Liver (tissue), 9 donors: ENCODE measurements around the gene SEC24D. TPM values are rescaled to one million over a fixed set of nuclear protein-coding genes. Genes with fewer than 3 reads are reported as not detected.

Experiments used
- DNase-seq: peaks from one replicate; pipeline ENCODE4 v3.0.0-alpha.2; 2017; ENCODE audit warnings: low spot score
- H3K27ac ChIP-seq, 2 donors: one replicate each; pipeline ENCODE4 v1.7.0; 2013; ENCODE audit warnings: inconsistent platforms in 2 of 2, low read length in 2 of 2, control low read depth in 1 of 2, low read depth in 1 of 2, mild to moderate bottlenecking in 1 of 2
- H3K27me3 ChIP-seq, 4 donors: one replicate each; pipeline versions ENCODE4 v1.6.1 to v1.7.0; 2013; ENCODE audit warnings: low read length in 3 of 4, inconsistent platforms in 1 of 4, mild to moderate bottlenecking in 1 of 4, moderate library complexity in 1 of 4; ENCODE audit not compliant: control insufficient read depth in 4 of 4, insufficient read depth in 4 of 4
- H3K36me3 ChIP-seq, 4 donors: one replicate each; pipeline versions ENCODE4 v1.6.1 to v1.7.0; 2013; ENCODE audit warnings: low read length in 3 of 4, mild to moderate bottlenecking in 3 of 4, low read depth in 1 of 4, moderate library complexity in 1 of 4; ENCODE audit not compliant: control insufficient read depth in 4 of 4, insufficient read depth in 3 of 4
- H3K4me1 ChIP-seq, 4 donors: one replicate each; pipeline versions ENCODE4 v1.6.1 to v1.7.0; 2013; ENCODE audit warnings: low read length in 3 of 4, mild to moderate bottlenecking in 3 of 4, moderate library complexity in 1 of 4; ENCODE audit not compliant: control insufficient read depth in 4 of 4, insufficient read depth in 4 of 4
- H3K4me3 ChIP-seq, 3 donors: one replicate each; pipeline versions ENCODE4 v1.6.1 to v1.7.0; 2013; ENCODE audit warnings: low read length in 3 of 3, control low read depth in 1 of 3, low read depth in 1 of 3, mild to moderate bottlenecking in 1 of 3
- H3K9ac ChIP-seq, 2 donors: one replicate each; pipeline ENCODE4 v1.7.0; 2013; ENCODE audit warnings: low read length in 2 of 2, mild to moderate bottlenecking in 2 of 2, moderate library complexity in 2 of 2, control low read depth in 1 of 2, low read depth in 1 of 2
- H3K9me3 ChIP-seq, 4 donors: one replicate each; pipeline versions ENCODE4 v1.6.1 to v1.7.0; 2013; ENCODE audit warnings: low read length in 3 of 4; ENCODE audit not compliant: control insufficient read depth in 4 of 4
- EGR1 ChIP-seq, 2 donors: IDR thresholded peaks; 2 replicates each; pipeline ENCODE4 v1.6.1; 2016 to 2018; ENCODE audit warnings: antibody characterized with exemption in 2 of 2, low read depth in 2 of 2
- FOXA1 ChIP-seq: IDR thresholded peaks from 2 replicates; pipeline ENCODE4 v1.6.1; 2016; ENCODE audit warnings: antibody characterized with exemption
- FOXA2 ChIP-seq: IDR thresholded peaks from 2 replicates; pipeline ENCODE4 v1.6.1; 2016; ENCODE audit warnings: antibody characterized with exemption
- GABPA ChIP-seq, 2 donors: IDR thresholded peaks in 1 of 2; conservative IDR thresholded peaks in 1 of 2; 2 replicates each; pipeline ENCODE4 v1.6.1; 2016; ENCODE audit warnings: antibody characterized with exemption in 2 of 2, mild to moderate bottlenecking in 1 of 2, moderate library complexity in 1 of 2
- HNF4A ChIP-seq, 2 donors: conservative IDR thresholded peaks; 2 replicates each; pipeline ENCODE4 v1.6.1; 2016; ENCODE audit warnings: antibody characterized with exemption in 2 of 2, mild to moderate bottlenecking in 2 of 2
- JUND ChIP-seq, 2 donors: IDR thresholded peaks; 2 replicates each; pipeline ENCODE4 v1.6.1; 2016; ENCODE audit warnings: antibody characterized with exemption in 2 of 2
- NR2F2 ChIP-seq: IDR thresholded peaks from 2 replicates; pipeline ENCODE4 v1.6.1; 2016; ENCODE audit warnings: antibody characterized with exemption
- RAD21 ChIP-seq, 2 donors: IDR thresholded peaks; 2 replicates each; pipeline ENCODE4 v1.6.1; 2016; ENCODE audit warnings: antibody characterized with exemption in 2 of 2, mild to moderate bottlenecking in 2 of 2
- RXRA ChIP-seq, 2 donors: IDR thresholded peaks; 2 replicates each; pipeline ENCODE4 v1.6.1; 2017 to 2018; ENCODE audit warnings: antibody characterized with exemption in 2 of 2, mild to moderate bottlenecking in 1 of 2
- SP1 ChIP-seq: IDR thresholded peaks from 2 replicates; pipeline ENCODE4 v1.6.1; 2018; ENCODE audit warnings: antibody characterized with exemption, mild to moderate bottlenecking
- TAF1 ChIP-seq: conservative IDR thresholded peaks from 2 replicates; pipeline ENCODE4 v1.6.1; 2016; ENCODE audit warnings: antibody characterized with exemption, mild to moderate bottlenecking
- YY1 ChIP-seq: IDR thresholded peaks from 2 replicates; pipeline ENCODE4 v1.6.1; 2016; ENCODE audit warnings: antibody characterized with exemption, mild to moderate bottlenecking
- WGBS: extraction: QIAGEN DNeasy Blood & Tissue Kit; methylation state at CpG from one replicate; pipeline ENCODE4 v1.1.7; 2013; 5-methylcytosine and 5-hydroxymethylcytosine counted together
- polyA plus RNA-seq, 2 donors: library from polyadenylated mRNA; stranded (reverse) in 1 of 2; unstranded in 1 of 2; fragments of 200-250 nt in 1 of 2; fragments of >200 nt in 1 of 2; fragmentation: Nextera tagmentation in 1 of 2; extraction: Ambion mirVana in 1 of 2; gene quantifications; one replicate each; pipeline versions ENCODE4 v1.2.1 to v1.2.3, GENCODE V29; 2013 to 2015
- total RNA-seq, 2 donors: library from RNA; depleted of rRNA; stranded (reverse); fragments of >200 nt; gene quantifications; one replicate each; pipeline ENCODE4 v1.2.3, GENCODE V29; 2014
- TF ChIP-seq, protein P1 (sequence below): IDR thresholded peaks from 2 replicates; pipeline ENCODE4 v1.6.1; 2016; ENCODE audit warnings: antibody characterized with exemption
- TF ChIP-seq, protein P2 (sequence below): IDR thresholded peaks from 2 replicates; pipeline ENCODE4 v1.6.1; 2016; ENCODE audit warnings: antibody characterized with exemption
- TF ChIP-seq, protein P3 (sequence below): IDR thresholded peaks from 2 replicates; pipeline ENCODE4 v1.6.1; 2016; ENCODE audit warnings: antibody characterized with exemption
- TF ChIP-seq, protein P4 (sequence below): IDR thresholded peaks from 2 replicates; pipeline ENCODE4 v1.6.1; 2016; ENCODE audit warnings: antibody characterized with exemption, mild to moderate bottlenecking
- TF ChIP-seq, protein P5 (sequence below): fragments of 150-350 bp; IDR thresholded peaks from 2 replicates; pipeline ENCODE4 v1.5.1; 2017; ENCODE audit warnings: improper control_type of control experiment, low read depth, low read length; ENCODE audit not compliant: missing input control
- donor health status: healthy.
- donor health status: healthy.
- donor health status: healthy.
- donor health status: healthy.
- donor health status: healthy.

SEC24D gene
- total and polyA plus RNA-seq, 4 donors, result 16.0 to 80.8 (median 33.7) TPM

DNA sequence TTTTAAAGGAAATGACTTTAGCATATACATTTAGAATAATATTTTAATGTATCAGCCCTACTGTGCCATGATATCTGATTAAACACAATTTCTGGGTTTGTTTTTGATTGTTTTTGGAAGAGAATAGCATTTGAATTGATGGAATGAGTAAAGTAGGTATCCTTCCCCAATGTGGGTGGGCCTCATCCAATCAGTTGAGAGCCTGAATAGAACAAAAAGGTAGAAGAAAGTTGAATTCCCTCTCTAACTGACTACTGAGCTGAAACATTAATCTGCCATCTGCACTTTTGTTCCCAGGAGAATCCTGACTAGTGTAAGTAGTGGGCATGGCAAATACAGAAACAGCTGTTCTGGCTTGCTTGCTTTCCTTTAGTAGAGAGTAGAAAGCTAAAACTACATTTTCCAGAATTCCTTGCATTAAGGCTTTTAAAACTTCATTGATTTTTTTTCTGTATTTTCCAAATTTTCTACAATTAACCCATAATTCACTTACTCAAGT lies 9.7 kb upstream of the SEC24D start:
- H3K27me3 ChIP-seq, result no peaks in the 10 kb centered on the region
- H3K9me3 ChIP-seq, result no peaks in the 10 kb centered on the region
- no peak for DNase-seq
- H3K4me3 ChIP-seq, result no peak overlapping the region
- H3K9ac ChIP-seq, result no peak overlapping the region
- H3K4me1 ChIP-seq, result peaks cover 0 to 4% (median 0%) of the 10 kb centered on the region in 4 donors
- no peak for TF ChIP-seq SP1
- no peak overlapping the region for H3K27ac ChIP-seq
- no peaks in the 10 kb centered on the region for H3K36me3 ChIP-seq

DNA sequence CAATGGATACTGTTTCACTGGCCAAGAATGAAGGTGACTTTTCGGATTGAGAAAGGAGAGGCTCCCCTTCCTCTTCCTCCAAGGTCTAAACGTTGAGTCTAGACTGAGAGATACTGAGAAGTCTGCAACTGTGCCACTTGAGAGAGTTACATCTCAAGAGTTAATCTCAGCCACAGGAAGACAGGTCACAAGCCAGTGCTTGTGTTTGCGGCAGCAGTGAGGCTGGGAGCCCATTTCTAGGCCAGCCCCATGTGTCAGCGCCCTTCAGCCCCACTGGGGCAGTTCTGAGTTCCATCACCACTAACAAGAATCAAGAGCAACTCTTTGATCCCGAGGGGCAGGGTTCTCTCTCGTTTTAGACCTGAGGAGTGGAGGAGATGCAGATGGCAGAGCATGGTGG lies 7.3 kb upstream of the SEC24D start:
- Histone ChIP-seq H3K4me3 (no peak overlapping the region), H3K4me1 (no peaks in the 10 kb centered on the region), H3K27ac (no peak overlapping the region), H3K9ac (no peak overlapping the region), H3K36me3 (no peaks in the 10 kb centered on the region), H3K9me3 (no peaks in the 10 kb centered on the region), H3K27me3 (no peaks in the 10 kb centered on the region)
- TF ChIP-seq NR2F2 (no peak), TAF1 (no peak), RXRA (IDR thresholded peaks at IDR 0.05) (no peak), HNF4A (conservative IDR thresholded peaks at IDR 0.05) (no peak), FOXA2 (no peak), RAD21 (IDR thresholded peaks at IDR 0.05) (no peak), FOXA1 (no peak)
- TF ChIP-seq, protein P1, sequence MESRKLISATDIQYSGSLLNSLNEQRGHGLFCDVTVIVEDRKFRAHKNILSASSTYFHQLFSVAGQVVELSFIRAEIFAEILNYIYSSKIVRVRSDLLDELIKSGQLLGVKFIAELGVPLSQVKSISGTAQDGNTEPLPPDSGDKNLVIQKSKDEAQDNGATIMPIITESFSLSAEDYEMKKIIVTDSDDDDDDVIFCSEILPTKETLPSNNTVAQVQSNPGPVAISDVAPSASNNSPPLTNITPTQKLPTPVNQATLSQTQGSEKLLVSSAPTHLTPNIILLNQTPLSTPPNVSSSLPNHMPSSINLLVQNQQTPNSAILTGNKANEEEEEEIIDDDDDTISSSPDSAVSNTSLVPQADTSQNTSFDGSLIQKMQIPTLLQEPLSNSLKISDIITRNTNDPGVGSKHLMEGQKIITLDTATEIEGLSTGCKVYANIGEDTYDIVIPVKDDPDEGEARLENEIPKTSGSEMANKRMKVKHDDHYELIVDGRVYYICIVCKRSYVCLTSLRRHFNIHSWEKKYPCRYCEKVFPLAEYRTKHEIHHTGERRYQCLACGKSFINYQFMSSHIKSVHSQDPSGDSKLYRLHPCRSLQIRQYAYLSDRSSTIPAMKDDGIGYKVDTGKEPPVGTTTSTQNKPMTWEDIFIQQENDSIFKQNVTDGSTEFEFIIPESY, result no peak
- TF ChIP-seq, protein P2, sequence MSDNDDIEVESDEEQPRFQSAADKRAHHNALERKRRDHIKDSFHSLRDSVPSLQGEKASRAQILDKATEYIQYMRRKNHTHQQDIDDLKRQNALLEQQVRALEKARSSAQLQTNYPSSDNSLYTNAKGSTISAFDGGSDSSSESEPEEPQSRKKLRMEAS, result no peak
- TF ChIP-seq, protein P3, sequence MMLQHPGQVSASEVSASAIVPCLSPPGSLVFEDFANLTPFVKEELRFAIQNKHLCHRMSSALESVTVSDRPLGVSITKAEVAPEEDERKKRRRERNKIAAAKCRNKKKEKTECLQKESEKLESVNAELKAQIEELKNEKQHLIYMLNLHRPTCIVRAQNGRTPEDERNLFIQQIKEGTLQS, result no peak
- WGBS, result 82% methylated on average over 6 of the region's 6 CpGs
- DNase-seq, result no peak

DNA sequence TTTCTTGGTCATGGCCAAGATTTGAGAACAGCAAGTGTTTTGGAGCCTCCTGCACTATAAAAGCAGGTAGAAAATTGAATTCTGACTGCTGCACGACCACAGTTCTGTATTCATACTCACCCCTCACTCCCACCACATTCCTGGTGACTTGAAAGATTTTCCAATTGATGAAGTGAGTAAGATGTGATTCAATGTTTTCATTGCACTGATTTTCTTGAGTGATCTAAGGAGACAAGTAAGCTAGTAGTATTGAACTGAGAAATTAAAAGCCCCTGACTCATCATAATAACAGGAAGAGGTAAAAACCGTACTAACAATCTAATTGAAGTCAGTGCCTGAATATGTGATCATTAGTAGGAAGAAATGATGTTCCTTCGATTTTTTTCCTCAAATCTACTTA lies 6.1 kb upstream of the SEC24D start:
- H3K9ac ChIP-seq, result no peak overlapping the region
- TF ChIP-seq, protein P3, result no peak
- TF ChIP-seq, protein P2, result no peak
- no peak for TF ChIP-seq RXRA (IDR thresholded peaks at IDR 0.05)
- TF ChIP-seq, protein P4, sequence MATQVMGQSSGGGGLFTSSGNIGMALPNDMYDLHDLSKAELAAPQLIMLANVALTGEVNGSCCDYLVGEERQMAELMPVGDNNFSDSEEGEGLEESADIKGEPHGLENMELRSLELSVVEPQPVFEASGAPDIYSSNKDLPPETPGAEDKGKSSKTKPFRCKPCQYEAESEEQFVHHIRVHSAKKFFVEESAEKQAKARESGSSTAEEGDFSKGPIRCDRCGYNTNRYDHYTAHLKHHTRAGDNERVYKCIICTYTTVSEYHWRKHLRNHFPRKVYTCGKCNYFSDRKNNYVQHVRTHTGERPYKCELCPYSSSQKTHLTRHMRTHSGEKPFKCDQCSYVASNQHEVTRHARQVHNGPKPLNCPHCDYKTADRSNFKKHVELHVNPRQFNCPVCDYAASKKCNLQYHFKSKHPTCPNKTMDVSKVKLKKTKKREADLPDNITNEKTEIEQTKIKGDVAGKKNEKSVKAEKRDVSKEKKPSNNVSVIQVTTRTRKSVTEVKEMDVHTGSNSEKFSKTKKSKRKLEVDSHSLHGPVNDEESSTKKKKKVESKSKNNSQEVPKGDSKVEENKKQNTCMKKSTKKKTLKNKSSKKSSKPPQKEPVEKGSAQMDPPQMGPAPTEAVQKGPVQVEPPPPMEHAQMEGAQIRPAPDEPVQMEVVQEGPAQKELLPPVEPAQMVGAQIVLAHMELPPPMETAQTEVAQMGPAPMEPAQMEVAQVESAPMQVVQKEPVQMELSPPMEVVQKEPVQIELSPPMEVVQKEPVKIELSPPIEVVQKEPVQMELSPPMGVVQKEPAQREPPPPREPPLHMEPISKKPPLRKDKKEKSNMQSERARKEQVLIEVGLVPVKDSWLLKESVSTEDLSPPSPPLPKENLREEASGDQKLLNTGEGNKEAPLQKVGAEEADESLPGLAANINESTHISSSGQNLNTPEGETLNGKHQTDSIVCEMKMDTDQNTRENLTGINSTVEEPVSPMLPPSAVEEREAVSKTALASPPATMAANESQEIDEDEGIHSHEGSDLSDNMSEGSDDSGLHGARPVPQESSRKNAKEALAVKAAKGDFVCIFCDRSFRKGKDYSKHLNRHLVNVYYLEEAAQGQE, result no peak
- no peak for TF ChIP-seq SP1
- no peak for TF ChIP-seq TAF1
- TF ChIP-seq FOXA1, result no peak
- no peak for TF ChIP-seq YY1
- no peak for TF ChIP-seq NR2F2
- no peak for TF ChIP-seq EGR1 (IDR thresholded peaks at IDR 0.05; ENCODE audit: low read depth in 2 of 2)
- TF ChIP-seq, protein P1, result no peak
- no peak for TF ChIP-seq HNF4A (conservative IDR thresholded peaks at IDR 0.05)
- no peak for TF ChIP-seq GABPA (IDR thresholded peaks at IDR 0.05 in 1 of 2, conservative IDR thresholded peaks at IDR 0.05 in 1 of 2)
- TF ChIP-seq, protein P5, sequence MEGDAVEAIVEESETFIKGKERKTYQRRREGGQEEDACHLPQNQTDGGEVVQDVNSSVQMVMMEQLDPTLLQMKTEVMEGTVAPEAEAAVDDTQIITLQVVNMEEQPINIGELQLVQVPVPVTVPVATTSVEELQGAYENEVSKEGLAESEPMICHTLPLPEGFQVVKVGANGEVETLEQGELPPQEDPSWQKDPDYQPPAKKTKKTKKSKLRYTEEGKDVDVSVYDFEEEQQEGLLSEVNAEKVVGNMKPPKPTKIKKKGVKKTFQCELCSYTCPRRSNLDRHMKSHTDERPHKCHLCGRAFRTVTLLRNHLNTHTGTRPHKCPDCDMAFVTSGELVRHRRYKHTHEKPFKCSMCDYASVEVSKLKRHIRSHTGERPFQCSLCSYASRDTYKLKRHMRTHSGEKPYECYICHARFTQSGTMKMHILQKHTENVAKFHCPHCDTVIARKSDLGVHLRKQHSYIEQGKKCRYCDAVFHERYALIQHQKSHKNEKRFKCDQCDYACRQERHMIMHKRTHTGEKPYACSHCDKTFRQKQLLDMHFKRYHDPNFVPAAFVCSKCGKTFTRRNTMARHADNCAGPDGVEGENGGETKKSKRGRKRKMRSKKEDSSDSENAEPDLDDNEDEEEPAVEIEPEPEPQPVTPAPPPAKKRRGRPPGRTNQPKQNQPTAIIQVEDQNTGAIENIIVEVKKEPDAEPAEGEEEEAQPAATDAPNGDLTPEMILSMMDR, result no peak
- TF ChIP-seq JUND (IDR thresholded peaks at IDR 0.05), result no peak

More for the DNA sequence above, 6.1 kb upstream of the SEC24D start:
- DNase-seq, result no peak
- Histone ChIP-seq H3K27ac (no peak overlapping the region), H3K4me1 (peaks cover 0 to under 1% (median 0%) of the 10 kb centered on the region in 4 donors), H3K27me3 (no peaks in the 10 kb centered on the region), H3K36me3 (no peaks in the 10 kb centered on the region), H3K4me3 (no peak overlapping the region), H3K9me3 (no peaks in the 10 kb centered on the region)
- WGBS, result 82% methylated on average over 3 of the region's 3 CpGs
